T-helper 1 cell treated with Interleukin-12 subunit alpha and Interleukin-12 subunit beta and Interleukin-4 antibody, amounts not matched to agents 30 ng/mL and 1 ng/mL, for 36 hours (primary cell): ENCODE data around the gene RBM19. TPM values are rescaled to one million over a fixed set of nuclear protein-coding genes. Genes with fewer than 3 reads are reported as not detected.

Experiments used
- intact Hi-C: fragments of 100-400 bp; cut with micrococcal nuclease; formaldehyde crosslinking; loops from one replicate; pipeline ENCODE4 v1.15.1; 2024
- total RNA-seq: library from RNA; stranded (reverse); gene quantifications from 2 replicates; pipeline ENCODE4 v1.2.3, GENCODE V29; 2022

Gene RBM19
- total RNA-seq, 1 donor from 2014 or later, result 57.2 TPM

- intact Hi-C loops, result no loop called here
Observed at GRCh38 chr12:113860059-113860820, 105.9 kb downstream of the RBM19 start.

GRCh38 chr12:113858841-113859386, 107.2 kb downstream of the RBM19 start:
- intact Hi-C loops, result no loop called here

- intact Hi-C loops, result no loop called here
Observed at GRCh38 chr12:113857371-113857770, 108.8 kb downstream of the RBM19 start.

- intact Hi-C loops, result no loop called here
Observed at GRCh38 chr12:113855998-113856397, 110.1 kb downstream of the RBM19 start.

- intact Hi-C loops, result no loop called here
Observed at GRCh38 chr12:113854385-113855142, 111.6 kb downstream of the RBM19 start.

- intact Hi-C loops, result no loop called here
Observed at GRCh38 chr12:113853491-113853890, 112.6 kb downstream of the RBM19 start.

GRCh38 chr12:113852695-113853490, 113.2 kb downstream of the RBM19 start:
- intact Hi-C loops, result no loop called here

- intact Hi-C loops, result no loop called here
Observed at GRCh38 chr12:113852264-113852663, 113.9 kb downstream of the RBM19 start.

- intact Hi-C loops, result no loop called here
Observed at GRCh38 chr12:113850309-113851056, 115.6 kb downstream of the RBM19 start.

GRCh38 chr12:113847856-113848255, 118.3 kb downstream of the RBM19 start:
- intact Hi-C loops, result no loop called here

- intact Hi-C loops, result no loop called here
Observed at GRCh38 chr12:113846883-113847755, 119.0 kb downstream of the RBM19 start.

GRCh38 chr12:113845900-113846674, 120.0 kb downstream of the RBM19 start:
- intact Hi-C loops, result no loop called here

- intact Hi-C loops, result no loop called here
Observed at GRCh38 chr12:113844495-113845210, 121.5 kb downstream of the RBM19 start.

GRCh38 chr12:113842699-113843098, 123.4 kb downstream of the RBM19 start:
- intact Hi-C loops, result no loop called here

- intact Hi-C loops, result no loop called here
Observed at GRCh38 chr12:113841786-113842185, 124.3 kb downstream of the RBM19 start.

- intact Hi-C loops, result no loop called here
Observed at GRCh38 chr12:113840401-113841042, 125.6 kb downstream of the RBM19 start.

GRCh38 chr12:113838896-113839295, 127.2 kb downstream of the RBM19 start:
- intact Hi-C loops, result no loop called here
